Spleen (tissue), 3 donors: ENCODE data around the gene ATP13A5.

ENCODE experiments used
- POLR2A ChIP-seq, 3 donors: fragments of 450-650 bp; IDR thresholded peaks; one replicate each; pipeline ENCODE4 v1.5.1; 2017; ENCODE audit warnings: antibody characterized with exemption in 3 of 3, mild to moderate bottlenecking in 1 of 3
- POLR2AphosphoS5 ChIP-seq, 3 donors: sonication (generic); formaldehyde crosslinking; IDR thresholded peaks; one replicate each; pipeline ENCODE4 v1.5.1; 2017; ENCODE audit warnings: antibody characterized with exemption in 3 of 3

GRCh38 chr3:193313061-193313958, 65.2 kb downstream of the ATP13A5 start:
- TF ChIP-seq POLR2AphosphoS5 (IDR thresholded peaks at IDR 0.05): no peak
- no peak for TF ChIP-seq POLR2A (IDR thresholded peaks at IDR 0.05)
